ENCODE data around the gene LTBP3.
A peak's percentile ranks its signal among the peaks of the same experiment; 100 is the strongest.

Gene LTBP3

DNA sequence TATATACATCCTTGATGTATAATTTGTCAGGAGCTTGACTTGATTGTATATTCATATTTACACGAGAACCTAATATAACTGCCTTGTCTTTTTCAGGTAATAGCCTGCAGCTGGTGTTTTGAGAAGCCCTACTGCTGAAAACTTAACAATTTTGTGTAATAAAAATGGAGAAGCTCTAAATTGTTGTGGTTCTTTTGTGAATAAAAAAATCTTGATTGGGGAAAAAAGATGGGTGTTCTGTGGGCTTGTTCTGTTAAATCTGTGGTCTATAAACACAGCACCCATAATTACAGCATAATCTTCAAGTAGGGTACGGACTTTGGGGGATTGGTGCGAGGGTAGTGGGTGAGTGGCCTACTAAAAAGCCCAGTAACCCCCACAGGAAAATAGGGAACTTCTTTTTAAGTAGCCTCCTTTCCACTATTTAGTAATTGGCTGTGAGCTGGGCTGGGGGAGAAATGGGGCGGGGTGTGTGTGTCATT is 51.8 kb downstream of the LTBP3 start:
- Mint-ChIP-seq H3K4me1 (ENCODE audit: low read depth) (peaks cover 49% of the 10 kb centered on the region), H3K27me3 (no peaks in the 10 kb centered on the region), H3K9me3 (ENCODE audit: low read depth) (no peaks in the 10 kb centered on the region), H3K36me3 (peaks cover 36% of the 10 kb centered on the region), H3K27ac (peak overlapping the region; percentile 90), H3K4me3 (no peak overlapping the region)

GRCh38 chr11:65505466-65506289 is 52.5 kb downstream of the LTBP3 start:
- Mint-ChIP-seq H3K4me1 (ENCODE audit: low read depth) (peaks cover 48% of the 10 kb centered on the region), H3K36me3 (peaks cover 42% of the 10 kb centered on the region), H3K27me3 (no peaks in the 10 kb centered on the region), H3K9me3 (ENCODE audit: low read depth) (no peaks in the 10 kb centered on the region), H3K27ac (peak overlapping the region; percentile 90), H3K4me3 (no peak overlapping the region)

GRCh38 chr11:65504674-65505465 is 53.3 kb downstream of the LTBP3 start:
- H3K9me3 Mint-ChIP-seq (ENCODE audit: low read depth): no peaks in the 10 kb centered on the region
- peaks cover 42% of the 10 kb centered on the region for H3K36me3 Mint-ChIP-seq
- H3K27ac Mint-ChIP-seq: peak overlapping the region; percentile 90
- no peak overlapping the region for H3K4me3 Mint-ChIP-seq
- peaks cover 44% of the 10 kb centered on the region for H3K4me1 Mint-ChIP-seq (ENCODE audit: low read depth)
- H3K27me3 Mint-ChIP-seq: no peaks in the 10 kb centered on the region

DNA sequence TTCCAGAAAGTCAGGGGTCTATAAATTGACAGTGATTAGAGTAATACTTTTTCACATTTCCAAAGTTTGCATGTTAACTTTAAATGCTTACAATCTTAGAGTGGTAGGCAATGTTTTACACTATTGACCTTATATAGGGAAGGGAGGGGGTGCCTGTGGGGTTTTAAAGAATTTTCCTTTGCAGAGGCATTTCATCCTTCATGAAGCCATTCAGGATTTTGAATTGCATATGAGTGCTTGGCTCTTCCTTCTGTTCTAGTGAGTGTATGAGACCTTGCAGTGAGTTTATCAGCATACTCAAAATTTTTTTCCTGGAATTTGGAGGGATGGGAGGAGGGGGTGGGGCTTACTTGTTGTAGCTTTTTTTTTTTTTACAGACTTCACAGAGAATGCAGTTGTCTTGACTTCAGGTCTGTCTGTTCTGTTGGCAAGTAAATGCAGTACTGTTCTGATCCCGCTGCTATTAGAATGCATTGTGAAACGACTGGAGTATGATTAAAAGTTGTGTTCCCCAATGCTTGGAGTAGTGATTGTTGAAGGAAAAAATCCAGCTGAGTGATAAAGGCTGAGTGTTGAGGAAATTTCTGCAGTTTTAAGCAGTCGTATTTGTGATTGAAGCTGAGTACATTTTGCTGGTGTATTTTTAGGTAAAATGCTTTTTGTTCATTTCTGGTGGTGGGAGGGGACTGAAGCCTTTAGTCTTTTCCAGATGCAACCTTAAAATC is 54.0 kb downstream of the LTBP3 start:
- H3K4me3 Mint-ChIP-seq: no peak overlapping the region
- H3K4me1 Mint-ChIP-seq (ENCODE audit: low read depth): peaks cover 44% of the 10 kb centered on the region
- no peaks in the 10 kb centered on the region for H3K9me3 Mint-ChIP-seq (ENCODE audit: low read depth)
- no peaks in the 10 kb centered on the region for H3K27me3 Mint-ChIP-seq
- H3K36me3 Mint-ChIP-seq: peaks cover 42% of the 10 kb centered on the region
- H3K27ac Mint-ChIP-seq: peak overlapping the region; percentile 90

DNA sequence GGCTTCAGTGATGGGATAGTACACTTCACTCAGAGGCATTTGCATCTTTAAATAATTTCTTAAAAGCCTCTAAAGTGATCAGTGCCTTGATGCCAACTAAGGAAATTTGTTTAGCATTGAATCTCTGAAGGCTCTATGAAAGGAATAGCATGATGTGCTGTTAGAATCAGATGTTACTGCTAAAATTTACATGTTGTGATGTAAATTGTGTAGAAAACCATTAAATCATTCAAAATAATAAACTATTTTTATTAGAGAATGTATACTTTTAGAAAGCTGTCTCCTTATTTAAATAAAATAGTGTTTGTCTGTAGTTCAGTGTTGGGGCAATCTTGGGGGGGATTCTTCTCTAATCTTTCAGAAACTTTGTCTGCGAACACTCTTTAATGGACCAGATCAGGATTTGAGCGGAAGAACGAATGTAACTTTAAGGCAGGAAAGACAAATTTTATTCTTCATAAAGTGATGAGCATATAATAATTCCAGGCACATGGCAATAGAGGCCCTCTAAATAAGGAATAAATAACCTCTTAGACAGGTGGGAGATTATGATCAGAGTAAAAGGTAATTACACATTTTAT is 54.7 kb downstream of the LTBP3 start:
- Mint-ChIP-seq H3K36me3 (peaks cover 42% of the 10 kb centered on the region), H3K27ac (peak overlapping the region; percentile 90), H3K9me3 (ENCODE audit: low read depth) (no peaks in the 10 kb centered on the region), H3K4me3 (no peak overlapping the region), H3K27me3 (no peaks in the 10 kb centered on the region), H3K4me1 (ENCODE audit: low read depth) (peaks cover 48% of the 10 kb centered on the region)

DNA sequence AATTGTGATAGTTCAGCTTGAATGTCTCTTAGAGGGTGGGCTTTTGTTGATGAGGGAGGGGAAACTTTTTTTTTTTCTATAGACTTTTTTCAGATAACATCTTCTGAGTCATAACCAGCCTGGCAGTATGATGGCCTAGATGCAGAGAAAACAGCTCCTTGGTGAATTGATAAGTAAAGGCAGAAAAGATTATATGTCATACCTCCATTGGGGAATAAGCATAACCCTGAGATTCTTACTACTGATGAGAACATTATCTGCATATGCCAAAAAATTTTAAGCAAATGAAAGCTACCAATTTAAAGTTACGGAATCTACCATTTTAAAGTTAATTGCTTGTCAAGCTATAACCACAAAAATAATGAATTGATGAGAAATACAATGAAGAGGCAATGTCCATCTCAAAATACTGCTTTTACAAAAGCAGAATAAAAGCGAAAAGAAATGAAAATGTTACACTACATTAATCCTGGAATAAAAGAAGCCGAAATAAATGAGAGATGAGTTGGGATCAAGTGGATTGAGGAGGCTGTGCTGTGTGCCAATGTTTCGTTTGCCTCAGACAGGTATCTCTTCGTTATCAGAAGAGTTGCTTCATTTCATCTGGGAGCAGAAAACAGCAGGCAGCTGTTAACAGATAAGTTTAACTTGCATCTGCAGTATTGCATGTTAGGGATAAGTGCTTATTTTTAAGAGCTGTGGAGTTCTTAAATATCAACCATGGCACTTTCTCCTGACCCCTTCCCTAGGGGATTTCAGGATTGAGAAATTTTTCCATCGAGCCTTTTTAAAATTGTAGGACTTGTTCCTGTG is 55.4 kb downstream of the LTBP3 start:
- Mint-ChIP-seq H3K27me3 (no peaks in the 10 kb centered on the region), H3K36me3 (peaks cover 42% of the 10 kb centered on the region), H3K27ac (no peak overlapping the region), H3K4me3 (no peak overlapping the region), H3K9me3 (ENCODE audit: low read depth) (no peaks in the 10 kb centered on the region), H3K4me1 (ENCODE audit: low read depth) (peaks cover 49% of the 10 kb centered on the region)

GRCh38 chr11:65502274-65502554 is 55.9 kb downstream of the LTBP3 start:
- Mint-ChIP-seq H3K9me3 (ENCODE audit: low read depth) (no peaks in the 10 kb centered on the region), H3K36me3 (peaks cover 42% of the 10 kb centered on the region), H3K27me3 (no peaks in the 10 kb centered on the region), H3K4me3 (no peak overlapping the region), H3K4me1 (ENCODE audit: low read depth) (peaks cover 44% of the 10 kb centered on the region), H3K27ac (no peak overlapping the region)

DNA sequence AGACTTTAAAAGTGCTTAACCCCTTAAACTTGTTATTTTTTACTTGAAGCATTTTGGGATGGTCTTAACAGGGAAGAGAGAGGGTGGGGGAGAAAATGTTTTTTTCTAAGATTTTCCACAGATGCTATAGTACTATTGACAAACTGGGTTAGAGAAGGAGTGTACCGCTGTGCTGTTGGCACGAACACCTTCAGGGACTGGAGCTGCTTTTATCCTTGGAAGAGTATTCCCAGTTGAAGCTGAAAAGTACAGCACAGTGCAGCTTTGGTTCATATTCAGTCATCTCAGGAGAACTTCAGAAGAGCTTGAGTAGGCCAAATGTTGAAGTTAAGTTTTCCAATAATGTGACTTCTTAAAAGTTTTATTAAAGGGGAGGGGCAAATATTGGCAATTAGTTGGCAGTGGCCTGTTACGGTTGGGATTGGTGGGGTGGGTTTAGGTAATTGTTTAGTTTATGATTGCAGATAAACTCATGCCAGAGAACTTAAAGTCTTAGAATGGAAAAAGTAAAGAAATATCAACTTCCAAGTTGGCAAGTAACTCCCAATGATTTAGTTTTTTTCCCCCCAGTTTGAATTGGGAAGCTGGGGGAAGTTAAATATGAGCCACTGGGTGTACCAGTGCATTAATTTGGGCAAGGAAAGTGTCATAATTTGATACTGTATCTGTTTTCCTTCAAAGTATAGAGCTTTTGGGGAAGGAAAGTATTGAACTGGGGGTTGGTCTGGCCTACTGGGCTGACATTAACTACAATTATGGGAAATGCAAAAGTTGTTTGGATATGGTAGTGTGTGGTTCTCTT is 56.5 kb downstream of the LTBP3 start:
- H3K9me3 Mint-ChIP-seq (ENCODE audit: low read depth): no peaks in the 10 kb centered on the region
- no peak overlapping the region for H3K27ac Mint-ChIP-seq
- peaks cover 42% of the 10 kb centered on the region for H3K36me3 Mint-ChIP-seq
- H3K27me3 Mint-ChIP-seq: no peaks in the 10 kb centered on the region
- no peak overlapping the region for H3K4me3 Mint-ChIP-seq
- H3K4me1 Mint-ChIP-seq (ENCODE audit: low read depth): peaks cover 43% of the 10 kb centered on the region

- no peak overlapping the region for H3K27ac Mint-ChIP-seq
- peaks cover 40% of the 10 kb centered on the region for H3K36me3 Mint-ChIP-seq
- H3K9me3 Mint-ChIP-seq (ENCODE audit: low read depth): no peaks in the 10 kb centered on the region
- no peaks in the 10 kb centered on the region for H3K27me3 Mint-ChIP-seq
- H3K4me3 Mint-ChIP-seq: no peak overlapping the region
- H3K4me1 Mint-ChIP-seq (ENCODE audit: low read depth): peaks cover 43% of the 10 kb centered on the region
Observed at GRCh38 chr11:65501186-65501471, 57.0 kb downstream of the LTBP3 start.

- Mint-ChIP-seq H3K27me3 (no peaks in the 10 kb centered on the region), H3K4me1 (ENCODE audit: low read depth) (peaks cover 43% of the 10 kb centered on the region), H3K27ac (no peak overlapping the region)
Observed at GRCh38 chr11:65500387-65501185, 57.6 kb downstream of the LTBP3 start.

DNA sequence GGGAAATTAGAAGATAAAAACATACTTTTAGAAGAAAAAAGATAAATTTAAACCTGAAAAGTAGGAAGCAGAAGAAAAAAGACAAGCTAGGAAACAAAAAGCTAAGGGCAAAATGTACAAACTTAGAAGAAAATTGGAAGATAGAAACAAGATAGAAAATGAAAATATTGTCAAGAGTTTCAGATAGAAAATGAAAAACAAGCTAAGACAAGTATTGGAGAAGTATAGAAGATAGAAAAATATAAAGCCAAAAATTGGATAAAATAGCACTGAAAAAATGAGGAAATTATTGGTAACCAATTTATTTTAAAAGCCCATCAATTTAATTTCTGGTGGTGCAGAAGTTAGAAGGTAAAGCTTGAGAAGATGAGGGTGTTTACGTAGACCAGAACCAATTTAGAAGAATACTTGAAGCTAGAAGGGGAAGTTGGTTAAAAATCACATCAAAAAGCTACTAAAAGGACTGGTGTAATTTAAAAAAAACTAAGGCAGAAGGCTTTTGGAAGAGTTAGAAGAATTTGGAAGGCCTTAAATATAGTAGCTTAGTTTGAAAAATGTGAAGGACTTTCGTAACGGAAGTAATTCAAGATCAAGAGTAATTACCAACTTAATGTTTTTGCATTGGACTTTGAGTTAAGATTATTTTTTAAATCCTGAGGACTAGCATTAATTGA is 58.3 kb downstream of the LTBP3 start:
- Mint-ChIP-seq H3K36me3 (peaks cover 30% of the 10 kb centered on the region), H3K27ac (no peak overlapping the region), H3K9me3 (ENCODE audit: low read depth) (no peaks in the 10 kb centered on the region), H3K4me1 (ENCODE audit: low read depth) (peaks cover 38% of the 10 kb centered on the region), H3K27me3 (no peaks in the 10 kb centered on the region), H3K4me3 (no peak overlapping the region)

More at GRCh38 chr11:65500387-65501185, 57.6 kb downstream of the LTBP3 start:
- Mint-ChIP-seq H3K4me3 (no peak overlapping the region), H3K9me3 (ENCODE audit: low read depth) (no peaks in the 10 kb centered on the region), H3K36me3 (peaks cover 35% of the 10 kb centered on the region)

- peaks cover 23% of the 10 kb centered on the region for H3K36me3 Mint-ChIP-seq
- H3K9me3 Mint-ChIP-seq (ENCODE audit: low read depth): no peaks in the 10 kb centered on the region
- no peak within 1 kb of the TSS for H3K4me3 Mint-ChIP-seq
- H3K4me1 Mint-ChIP-seq (ENCODE audit: low read depth): peaks cover 36% of the 10 kb centered on the region
- no peak within 1 kb of the TSS for H3K27ac Mint-ChIP-seq
- H3K27me3 Mint-ChIP-seq: no peaks in the 10 kb centered on the region
Observed at GRCh38 chr11:65498977-65499712, 59.0 kb downstream of the LTBP3 start, which contains the start of gene MALAT1. TSS of gene MALAT1 (plus strand) at chr11:65499045.

Measured in activated naive CD8-positive, alpha-beta T cell (primary cell).